SIG-M5 treated with dmso at 0.1 percent for 504 hours (cell line): ENCODE results near the gene CACNA1A.
"Not testable (repeated sequence)": the region's sequence is repeated elsewhere in the genome, so short reads cannot be mapped to it uniquely, and the experiment has no call there.

Experiments
- DNase-seq: peaks from one replicate; lab custom pipeline; 2025; ENCODE audit not compliant: unreplicated experiment; lab: John Stamatoyannopoulos, UW

CACNA1A gene

DNA sequence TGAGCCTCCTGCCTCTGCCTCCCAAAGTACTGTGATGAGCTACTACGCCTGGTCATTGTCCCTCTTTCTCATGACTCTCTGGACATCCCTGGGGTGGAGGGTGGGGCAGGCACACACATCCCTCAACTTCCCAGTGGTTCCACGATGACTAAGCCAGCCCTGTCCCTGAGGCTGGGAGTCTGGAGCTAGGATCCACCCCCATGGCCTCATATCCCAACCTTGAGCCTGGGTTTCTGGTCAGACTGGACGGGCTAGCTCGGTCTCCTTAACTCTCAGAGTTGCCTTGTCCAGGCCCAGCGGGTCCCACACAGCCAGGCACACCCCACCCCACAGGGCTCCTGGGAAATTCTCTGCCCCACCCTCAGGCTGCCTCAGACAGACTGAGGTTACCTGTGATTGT, 336.5 kb downstream of the CACNA1A start:
- DNase-seq, result peak; percentile 51

DNA sequence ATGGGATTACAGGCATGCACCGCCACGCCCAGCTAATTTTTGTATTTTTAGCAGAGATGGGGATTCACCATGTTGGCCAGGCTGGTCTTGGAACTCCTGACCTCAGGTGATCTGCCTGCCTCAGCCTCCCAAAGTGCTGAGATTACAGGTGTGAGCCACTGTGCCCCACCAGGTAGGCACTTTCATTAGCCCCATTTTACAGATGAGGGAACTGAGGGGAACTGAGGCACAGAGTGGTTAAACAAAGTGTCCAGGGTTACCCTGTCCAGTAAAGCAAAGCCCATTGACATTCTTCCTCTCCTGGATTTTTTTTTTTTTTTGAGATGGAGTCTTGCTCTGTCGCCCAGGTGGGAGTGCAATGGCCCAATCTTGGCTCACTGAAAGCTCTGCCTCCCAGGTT, 340.1 kb downstream of the CACNA1A start:
- DNase-seq, result not testable (repeated sequence)

DNA sequence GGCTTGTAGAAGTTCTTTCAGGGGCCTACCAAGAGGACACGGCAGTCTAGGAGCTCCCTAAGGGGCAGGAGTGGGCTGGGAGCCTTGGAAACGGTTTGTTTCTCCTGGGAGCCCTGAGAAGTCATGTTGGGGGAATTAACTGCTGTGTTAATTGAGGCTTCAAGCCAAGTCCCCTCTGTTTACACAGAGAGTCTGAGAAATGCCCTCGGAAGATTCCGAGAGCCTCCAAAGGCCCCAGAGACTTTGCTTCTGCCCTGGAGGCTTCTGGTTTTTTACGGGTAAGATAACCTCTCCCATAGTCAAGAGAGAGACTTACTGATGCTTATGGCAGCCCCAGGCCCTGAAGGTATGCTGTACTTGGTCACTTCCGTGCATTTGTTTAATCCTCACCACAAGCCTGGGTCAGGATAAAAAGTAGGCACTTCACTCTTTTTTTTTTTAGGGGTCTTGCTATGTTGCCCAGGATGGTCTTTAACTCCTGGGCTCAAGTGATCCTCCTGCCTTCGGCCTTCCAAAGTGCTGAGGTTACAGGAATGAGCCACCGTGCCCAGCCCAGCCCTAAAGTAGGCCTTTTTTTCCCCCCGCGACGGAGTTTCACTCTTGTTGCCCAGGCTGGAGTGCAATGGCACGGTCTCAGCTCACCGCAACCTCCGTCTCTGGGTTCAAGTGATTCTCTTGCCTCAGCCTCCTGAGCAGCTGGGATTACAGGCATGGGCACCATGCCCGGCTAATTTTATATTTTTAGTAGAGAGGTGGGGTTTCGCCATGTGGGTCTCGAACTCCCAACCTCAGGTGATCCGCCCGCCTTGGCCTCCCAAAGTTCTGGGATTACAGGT, 340.9 kb downstream of the CACNA1A start:
- DNase-seq, result no peak

DNA sequence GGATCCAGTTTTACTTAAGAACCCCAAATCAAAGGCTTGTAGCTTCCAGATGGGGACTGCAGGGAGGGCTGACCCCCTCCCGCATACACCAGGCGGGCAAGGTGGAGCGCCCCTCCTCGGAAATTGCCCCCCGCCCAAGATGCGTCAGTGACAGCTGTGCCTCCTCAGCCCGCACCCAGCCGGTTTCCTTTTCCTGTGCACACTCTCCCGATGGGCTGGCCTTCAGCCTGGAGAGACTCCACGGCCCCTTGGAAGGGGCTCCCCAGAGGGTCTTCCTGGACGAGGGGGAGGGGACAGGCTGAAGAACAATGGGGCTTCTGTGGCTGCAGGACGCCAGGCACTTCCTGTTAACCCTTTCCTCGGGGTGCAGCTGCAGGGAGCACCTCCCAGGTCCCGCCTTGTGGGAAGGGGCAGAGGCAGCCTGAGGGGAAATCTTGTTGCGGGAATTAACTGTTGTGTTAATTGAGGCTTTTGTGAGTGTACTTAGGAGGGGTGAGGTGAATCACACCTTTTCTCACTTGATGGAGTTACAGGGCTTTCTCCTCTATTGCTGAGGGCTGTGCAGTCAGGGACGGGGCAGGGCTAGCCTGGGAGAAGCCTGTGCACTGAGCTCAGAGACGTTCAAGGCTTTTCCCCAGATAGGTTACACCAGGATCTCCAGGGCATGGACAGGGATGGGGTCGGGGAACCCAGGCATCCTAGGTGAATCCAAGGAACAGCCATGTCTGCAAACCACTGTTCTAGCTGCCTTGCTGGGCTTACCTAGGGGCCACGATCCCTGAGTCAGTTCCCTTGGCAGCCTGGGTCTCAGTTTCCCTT, 341.7 kb downstream of the CACNA1A start:
- DNase-seq, result no peak

DNA sequence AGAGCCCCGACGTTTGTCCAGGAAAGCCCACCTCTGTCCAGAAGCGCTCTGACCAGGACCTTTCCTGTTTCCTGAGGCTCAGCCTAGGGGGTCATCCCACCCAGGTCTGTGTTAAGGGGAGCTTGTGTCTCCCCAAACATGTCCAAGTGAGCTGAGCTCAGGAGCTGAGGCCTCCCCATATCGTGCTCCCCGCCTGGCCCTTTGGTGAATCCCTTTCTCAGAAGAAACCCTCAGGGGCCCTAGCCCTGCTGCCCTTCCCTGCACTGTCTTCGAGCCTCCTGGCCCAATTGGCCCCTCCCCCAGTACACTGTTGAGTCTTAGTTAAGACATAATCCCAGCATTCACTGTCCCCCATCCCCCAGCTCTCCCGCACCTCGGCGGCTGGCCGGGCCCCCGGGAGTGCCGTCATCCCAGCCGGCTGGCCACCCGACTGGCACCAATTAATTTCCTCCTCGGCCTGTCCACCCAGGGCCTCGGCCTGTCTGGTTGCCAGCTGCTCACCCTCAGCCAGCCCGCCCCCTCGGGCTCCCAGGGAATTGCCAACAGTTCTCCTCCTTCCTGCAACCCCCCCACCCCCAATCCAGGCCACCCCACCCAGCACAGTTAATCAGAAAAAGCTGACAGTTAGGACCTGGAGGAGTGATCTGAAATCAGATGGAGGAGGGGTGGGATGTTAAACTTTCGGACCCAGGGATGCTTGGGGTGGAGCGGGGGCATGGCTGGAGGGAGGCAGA, 342.5 kb downstream of the CACNA1A start:
- no peak for DNase-seq

DNA sequence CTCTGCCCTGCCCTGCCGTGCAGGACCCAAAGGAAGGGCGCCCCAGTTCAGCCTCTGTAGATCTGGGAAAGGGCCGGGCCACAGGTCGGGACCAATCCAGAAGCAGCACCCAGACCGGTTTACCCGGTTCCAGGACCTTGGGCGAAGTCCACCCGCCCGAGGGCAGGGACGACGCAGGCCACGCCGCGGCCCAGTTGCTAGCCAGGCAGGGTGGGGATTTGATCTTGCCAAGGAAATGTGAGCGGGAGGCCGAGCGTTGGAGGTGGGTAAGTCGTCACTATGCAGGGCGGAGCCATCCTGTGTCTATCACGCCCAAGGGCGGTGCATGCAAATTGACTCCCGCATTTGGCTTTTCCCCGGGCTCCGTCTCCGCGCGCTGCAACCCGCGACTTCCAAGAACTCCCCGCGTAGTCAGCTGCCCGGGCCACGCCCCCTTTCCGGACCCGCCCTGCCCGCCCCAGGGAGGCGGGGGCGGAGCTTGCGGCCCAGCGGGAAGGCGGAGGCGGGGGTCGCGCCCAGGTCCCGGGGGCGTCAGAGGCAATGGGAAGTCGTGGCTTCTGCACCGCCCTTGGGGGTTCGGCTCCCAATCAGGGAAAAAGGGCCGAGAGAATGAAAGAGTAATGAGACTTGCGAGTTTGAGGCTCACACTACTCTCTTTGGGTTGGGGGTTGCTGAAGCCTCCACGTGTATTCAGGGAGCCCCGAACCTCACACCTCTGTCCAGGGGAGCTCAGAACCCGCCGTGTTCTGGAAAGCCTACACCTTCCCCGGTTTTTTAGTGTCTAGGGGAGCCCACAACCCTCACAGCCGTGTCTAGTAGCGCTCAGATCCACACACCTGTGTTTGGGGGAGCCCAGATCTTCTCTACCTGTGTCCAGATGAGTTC, 343.3 kb downstream of the CACNA1A start:
- peak; percentile 96 for DNase-seq

DNA sequence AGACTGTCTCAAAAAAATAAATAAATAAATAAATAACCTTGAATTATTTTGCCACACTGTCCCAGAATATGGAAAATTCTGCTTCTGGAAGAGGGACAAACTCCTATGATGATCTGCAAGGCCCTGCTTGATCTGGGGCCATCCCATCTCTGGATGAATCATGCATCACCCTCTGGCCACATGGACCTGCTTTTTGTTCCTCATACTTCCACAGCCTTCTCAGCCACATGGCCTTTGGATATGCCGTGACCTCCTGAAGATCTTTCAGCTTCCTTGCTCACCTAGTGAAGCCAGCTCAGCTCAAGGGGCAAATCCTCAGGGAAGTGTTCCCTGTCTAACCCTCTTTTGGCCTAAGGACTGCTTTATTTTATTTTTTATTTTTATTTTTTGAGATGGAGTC, 345.7 kb downstream of the CACNA1A start:
- DNase-seq, result no peak

DNA sequence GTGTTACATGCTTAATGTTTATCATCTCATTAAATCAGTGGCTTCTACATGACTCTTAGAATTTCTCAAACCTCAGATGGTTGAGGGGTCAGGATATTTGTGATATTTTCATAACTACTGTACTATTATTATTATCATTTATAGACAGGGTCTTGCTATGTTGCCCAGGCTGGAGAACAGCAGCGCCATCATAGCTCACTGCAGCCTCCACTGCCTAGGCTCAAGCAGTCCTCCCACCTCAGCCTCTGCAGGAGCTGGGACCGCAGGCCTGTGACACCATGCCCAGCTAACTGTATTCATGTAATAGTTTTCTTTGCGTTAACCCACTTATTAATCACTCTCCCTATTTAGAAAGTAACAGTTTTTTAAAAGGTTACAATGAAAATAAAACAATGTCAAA, 346.6 kb downstream of the CACNA1A start:
- DNase-seq, result no peak
